Neural progenitor cell (in vitro differentiated cells): Measurements from ENCODE around the gene UBE2V1. TPM values are rescaled to one million over a fixed set of nuclear protein-coding genes. Genes with fewer than 3 reads are reported as not detected.

Experiments used
- DNase-seq: peaks from one replicate; pipeline ENCODE4 v3.0.0-alpha.2; 2016; ENCODE audit warnings: low spot score
- H2AFZ ChIP-seq: fragments of 200-600 bp; sonication (generic); replicated peaks from 2 replicates; pipeline ENCODE4 v1.6.1; 2016; ENCODE audit warnings: antibody characterized with exemption
- H3F3A ChIP-seq: fragments of 200-600 bp; sonication (generic); 2 replicates; pipeline ENCODE4 v1.6.1; 2016; ENCODE audit warnings: antibody characterized with exemption, low read depth
- H3K27ac ChIP-seq: fragments of 200-600 bp; sonication (generic); 2 replicates; pipeline ENCODE4 v1.5.1; 2016; ENCODE audit warnings: mild to moderate bottlenecking
- H3K27me3 ChIP-seq: fragments of 200-600 bp; sonication (generic); 2 replicates; pipeline ENCODE4 v1.6.1; 2016; ENCODE audit warnings: mild to moderate bottlenecking, moderate library complexity
- H3K36me3 ChIP-seq: fragments of 200-600 bp; sonication (generic); 2 replicates; pipeline ENCODE4 v1.5.1; 2016
- H3K4me1 ChIP-seq: fragments of 200-600 bp; sonication (generic); 2 replicates; pipeline ENCODE4 v1.6.1; 2016; ENCODE audit warnings: mixed run types
- H3K4me2 ChIP-seq: fragments of 200-600 bp; sonication (generic); 2 replicates; pipeline ENCODE4 v1.6.1; 2016
- H3K4me3 ChIP-seq: fragments of 200-600 bp; sonication (generic); 2 replicates; pipeline ENCODE4 v1.5.1; 2016
- H3K79me2 ChIP-seq: fragments of 200-600 bp; sonication (generic); 2 replicates; pipeline ENCODE4 v1.6.1; 2016; ENCODE audit warnings: low read depth
- H3K9ac ChIP-seq: fragments of 200-600 bp; sonication (generic); 2 replicates; pipeline ENCODE4 v1.6.1; 2016
- H3K9me3 ChIP-seq: fragments of 200-600 bp; sonication (generic); 2 replicates; pipeline ENCODE4 v1.5.1; 2016; ENCODE audit warnings: low read depth
- H4K20me1 ChIP-seq: fragments of 200-600 bp; sonication (generic); 2 replicates; pipeline ENCODE4 v1.6.1; 2016; ENCODE audit warnings: low read depth
- H3K27ac Mint-ChIP-seq: 3 replicates; pipeline ENCODE4 v1.8.0; 2021; ENCODE audit warnings: mixed read lengths
- H3K27me3 Mint-ChIP-seq: 2 replicates; pipeline ENCODE4 v1.8.0; 2022; ENCODE audit warnings: low read depth, mild to moderate bottlenecking, inconsistent platforms, moderate library complexity, mixed read lengths; ENCODE audit not compliant: insufficient read depth
- H3K36me3 Mint-ChIP-seq: 3 replicates; pipeline ENCODE4 v1.8.0; 2021; ENCODE audit warnings: mixed read lengths
- H3K4me1 Mint-ChIP-seq: 3 replicates; pipeline ENCODE4 v1.8.0; 2021; ENCODE audit warnings: mixed read lengths
- H3K4me3 Mint-ChIP-seq: 3 replicates; pipeline ENCODE4 v1.8.0; 2021; ENCODE audit warnings: mild to moderate bottlenecking, moderate library complexity, mixed read lengths
- H3K9me3 Mint-ChIP-seq: 3 replicates; pipeline ENCODE4 v1.8.0; 2020; ENCODE audit warnings: mixed read lengths
- EZH2 ChIP-seq: fragments of 200-600 bp; sonication (generic); IDR thresholded peaks from 2 replicates; pipeline ENCODE4 v1.6.1; 2017; ENCODE audit warnings: antibody characterized with exemption, mild to moderate bottlenecking, moderate library complexity
- EZH2phosphoT487 ChIP-seq: fragments of 200-600 bp; sonication (generic); IDR thresholded peaks from 2 replicates; pipeline ENCODE4 v1.6.1; 2017; ENCODE audit warnings: antibody characterized with exemption
- total RNA-seq: library from RNA; depleted of rRNA; stranded (reverse); fragments of >200 nt; gene quantifications from 2 replicates; pipeline ENCODE4 v1.2.3, GENCODE V29; 2015; ENCODE audit warnings: low replicate concordance
- TF ChIP-seq, protein P1 (sequence below): fragments of 200-600 bp; sonication (generic); IDR thresholded peaks from 2 replicates; pipeline ENCODE4 v1.5.1; 2017; ENCODE audit warnings: antibody characterized with exemption, mild to moderate bottlenecking

Gene UBE2V1
- total RNA-seq, 1 donor from 2014 or later, result 143 TPM

DNA sequence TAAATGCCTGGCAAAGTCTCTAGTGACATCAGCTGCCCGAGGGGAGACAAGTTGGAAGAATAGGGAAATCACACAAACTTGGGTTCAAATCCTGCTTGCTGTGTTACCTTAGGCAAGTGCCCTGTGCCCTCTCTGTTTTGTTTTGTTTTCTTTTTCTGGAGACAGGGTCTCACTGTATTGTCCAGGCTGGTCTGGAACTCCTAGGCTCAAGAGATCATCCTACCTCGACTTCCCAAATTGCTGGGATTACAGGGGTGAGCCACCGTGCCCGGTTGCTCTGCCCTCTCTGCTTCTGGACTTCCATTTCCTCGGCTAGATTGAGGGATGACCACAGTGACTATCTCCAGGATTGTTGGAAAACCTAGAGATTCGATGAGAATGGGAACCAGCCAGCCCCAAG is 74.8 kb downstream of the UBE2V1 start:
- H3K9me3 ChIP-seq, result no peaks in the 10 kb centered on the region
- peaks cover 10% of the 10 kb centered on the region for H3K27me3 Mint-ChIP-seq
- H3K79me2 ChIP-seq, result no peaks in the 10 kb centered on the region
- H3K36me3 Mint-ChIP-seq, result no peaks in the 10 kb centered on the region
- no peak overlapping the region for H3K27ac ChIP-seq
- no peak for DNase-seq
- no peak overlapping the region for H3K4me3 Mint-ChIP-seq
- no peaks in the 10 kb centered on the region for H3K36me3 ChIP-seq
- H4K20me1 ChIP-seq, result no peaks in the 10 kb centered on the region
- no peak overlapping the region for H3K4me3 ChIP-seq
- no peaks in the 10 kb centered on the region for H3K27me3 ChIP-seq
- H3K4me2 ChIP-seq, result no peak overlapping the region
- H3K27ac Mint-ChIP-seq, result peak overlapping the region; percentile 79
- TF ChIP-seq, protein P1, sequence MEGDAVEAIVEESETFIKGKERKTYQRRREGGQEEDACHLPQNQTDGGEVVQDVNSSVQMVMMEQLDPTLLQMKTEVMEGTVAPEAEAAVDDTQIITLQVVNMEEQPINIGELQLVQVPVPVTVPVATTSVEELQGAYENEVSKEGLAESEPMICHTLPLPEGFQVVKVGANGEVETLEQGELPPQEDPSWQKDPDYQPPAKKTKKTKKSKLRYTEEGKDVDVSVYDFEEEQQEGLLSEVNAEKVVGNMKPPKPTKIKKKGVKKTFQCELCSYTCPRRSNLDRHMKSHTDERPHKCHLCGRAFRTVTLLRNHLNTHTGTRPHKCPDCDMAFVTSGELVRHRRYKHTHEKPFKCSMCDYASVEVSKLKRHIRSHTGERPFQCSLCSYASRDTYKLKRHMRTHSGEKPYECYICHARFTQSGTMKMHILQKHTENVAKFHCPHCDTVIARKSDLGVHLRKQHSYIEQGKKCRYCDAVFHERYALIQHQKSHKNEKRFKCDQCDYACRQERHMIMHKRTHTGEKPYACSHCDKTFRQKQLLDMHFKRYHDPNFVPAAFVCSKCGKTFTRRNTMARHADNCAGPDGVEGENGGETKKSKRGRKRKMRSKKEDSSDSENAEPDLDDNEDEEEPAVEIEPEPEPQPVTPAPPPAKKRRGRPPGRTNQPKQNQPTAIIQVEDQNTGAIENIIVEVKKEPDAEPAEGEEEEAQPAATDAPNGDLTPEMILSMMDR, result no peak
- TF ChIP-seq EZH2 (no peak), EZH2phosphoT487 (no peak)
- peaks cover 30% of the 10 kb centered on the region for H3K4me1 Mint-ChIP-seq
- no peaks in the 10 kb centered on the region for H3K9me3 Mint-ChIP-seq
- H2AFZ ChIP-seq, result no peak overlapping the region
- peaks cover 19% of the 10 kb centered on the region for H3K4me1 ChIP-seq
- H3F3A ChIP-seq, result peaks cover 5% of the 10 kb centered on the region
- H3K9ac ChIP-seq, result no peak overlapping the region

DNA sequence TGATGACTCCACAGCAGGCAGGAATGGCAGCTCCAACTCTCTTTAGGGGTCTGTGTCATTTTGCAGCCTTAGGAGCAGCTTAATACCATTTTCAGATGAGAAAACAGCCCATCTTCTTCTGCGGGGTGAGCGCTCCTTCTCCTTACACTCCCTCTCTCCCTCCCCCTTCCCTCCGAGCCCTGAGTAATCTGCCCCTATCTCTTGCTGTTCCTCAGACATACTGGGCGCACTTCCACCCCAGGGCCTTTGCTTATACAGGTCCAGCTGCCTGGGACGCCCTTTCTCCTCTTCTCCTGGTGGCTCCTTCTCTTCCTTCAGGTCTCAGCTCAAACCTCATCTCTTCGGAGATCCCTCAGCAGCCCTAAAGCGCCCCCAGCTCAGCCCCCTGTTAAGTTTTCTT is 75.4 kb downstream of the UBE2V1 start:
- Histone ChIP-seq H3K9ac (no peak overlapping the region), H3K4me3 (no peak overlapping the region), H4K20me1 (no peaks in the 10 kb centered on the region), H3K36me3 (no peaks in the 10 kb centered on the region), H3K9me3 (no peaks in the 10 kb centered on the region), H3K79me2 (no peaks in the 10 kb centered on the region), H2AFZ (no peak overlapping the region), H3K27ac (no peak overlapping the region), H3K4me1 (peaks cover 19% of the 10 kb centered on the region), H3K27me3 (no peaks in the 10 kb centered on the region), H3F3A (peaks cover 5% of the 10 kb centered on the region), H3K4me2 (no peak overlapping the region)
- Mint-ChIP-seq H3K4me3 (no peak overlapping the region), H3K4me1 (peaks cover 30% of the 10 kb centered on the region), H3K27me3 (peaks cover 9% of the 10 kb centered on the region), H3K36me3 (no peaks in the 10 kb centered on the region), H3K9me3 (no peaks in the 10 kb centered on the region), H3K27ac (peak overlapping the region; percentile 79)
- TF ChIP-seq, protein P1, result no peak
- TF ChIP-seq EZH2 (no peak), EZH2phosphoT487 (no peak)
- no peak for DNase-seq

DNA sequence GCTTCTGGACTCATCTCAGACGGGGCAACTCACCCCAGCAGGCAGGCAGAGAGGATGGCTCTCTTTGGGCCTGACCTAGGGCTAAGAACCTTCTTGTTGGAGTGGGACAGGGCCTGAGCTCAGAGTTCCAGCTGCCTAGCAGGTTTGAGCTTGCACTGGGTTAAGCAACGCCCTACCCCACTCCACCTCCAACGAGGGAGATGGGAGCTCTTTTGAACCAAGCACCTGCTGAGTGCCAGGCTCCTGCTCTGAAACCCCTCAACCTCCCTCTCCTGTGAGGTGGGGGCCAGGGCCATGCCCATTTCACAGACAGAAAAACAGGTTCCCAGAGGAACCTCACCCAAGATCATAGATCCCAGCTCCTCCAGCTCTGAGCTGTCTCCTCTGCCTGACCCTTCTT is 75.8 kb downstream of the UBE2V1 start:
- Mint-ChIP-seq H3K9me3 (no peaks in the 10 kb centered on the region), H3K27ac (no peak overlapping the region), H3K4me3 (no peak overlapping the region), H3K36me3 (no peaks in the 10 kb centered on the region), H3K4me1 (peaks cover 30% of the 10 kb centered on the region), H3K27me3 (peaks cover 6% of the 10 kb centered on the region)
- no peak for TF ChIP-seq EZH2
- TF ChIP-seq EZH2phosphoT487, result no peak
- TF ChIP-seq, protein P1, result no peak
- Histone ChIP-seq H3K79me2 (no peaks in the 10 kb centered on the region), H3F3A (peaks cover 5% of the 10 kb centered on the region), H3K36me3 (no peaks in the 10 kb centered on the region), H3K4me1 (peaks cover 19% of the 10 kb centered on the region), H3K9me3 (no peaks in the 10 kb centered on the region), H3K27me3 (no peaks in the 10 kb centered on the region), H3K4me3 (no peak overlapping the region), H3K9ac (no peak overlapping the region), H3K27ac (no peak overlapping the region), H3K4me2 (no peak overlapping the region), H2AFZ (no peak overlapping the region), H4K20me1 (no peaks in the 10 kb centered on the region)
- DNase-seq, result no peak
